NK-92 treated with Interleukin-12 subunit alpha and Interleukin-12 subunit beta, amount 100 ng/mL, for 24 hours (cell line): ENCODE data around the gene SLC26A6.

Experiments used
- DNase-seq: peaks from one replicate; lab custom pipeline; 2025; lab: John Stamatoyannopoulos, UW

Gene SLC26A6

GRCh38 chr3:48661501-48662144 is 26.4 kb upstream of the SLC26A6 start:
- no peak for DNase-seq

GRCh38 chr3:48660800-48661400 is 25.6 kb upstream of the SLC26A6 start:
- DNase-seq, result no peak

GRCh38 chr3:48656841-48657281 is 21.6 kb upstream of the SLC26A6 start:
- DNase-seq, result no peak

- no peak for DNase-seq
Measured at GRCh38 chr3:48656061-48656840, 21.0 kb upstream of the SLC26A6 start.

GRCh38 chr3:48655606-48656005 is 20.3 kb upstream of the SLC26A6 start:
- no peak for DNase-seq

- no peak for DNase-seq
Measured at GRCh38 chr3:48655063-48655462, 19.8 kb upstream of the SLC26A6 start.

DNA sequence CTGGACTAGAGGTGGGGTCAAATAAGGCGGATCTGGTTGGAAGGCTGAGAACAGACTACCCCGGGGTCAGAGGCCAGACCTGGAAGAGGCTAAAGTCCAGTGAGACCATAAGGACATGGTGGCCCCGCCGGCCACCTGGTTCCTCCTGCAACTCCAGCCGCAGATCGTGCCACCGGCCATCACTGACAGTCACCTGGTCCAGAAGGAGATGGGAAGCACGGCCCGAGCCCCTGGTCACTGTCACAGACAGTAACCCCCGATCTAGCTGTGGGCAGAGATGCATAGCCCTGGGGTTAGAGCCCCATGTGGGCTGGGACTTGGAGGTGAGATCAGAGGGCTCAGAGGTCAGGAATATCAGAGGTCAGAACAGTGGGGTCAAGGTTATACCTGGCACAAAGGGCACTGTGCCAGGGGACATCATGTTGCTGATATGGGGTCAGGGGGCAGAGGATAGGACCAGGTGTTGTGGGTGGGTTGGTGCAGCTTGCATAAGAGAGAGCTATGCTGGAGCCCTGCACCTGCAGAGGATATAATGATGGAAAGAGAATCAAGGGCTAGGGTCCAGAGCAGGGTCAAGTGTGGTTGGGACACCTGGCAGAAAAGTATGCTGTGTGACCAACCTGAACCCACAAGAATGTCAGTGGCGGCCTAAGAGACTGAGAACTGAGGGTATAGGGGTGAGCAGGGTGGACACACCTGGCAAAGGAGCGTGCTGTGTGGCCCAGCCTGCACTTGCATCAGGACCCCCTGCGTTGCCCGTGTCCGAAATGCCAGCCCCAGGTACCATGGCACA is 17.9 kb upstream of the SLC26A6 start:
- DNase-seq, result no peak

DNA sequence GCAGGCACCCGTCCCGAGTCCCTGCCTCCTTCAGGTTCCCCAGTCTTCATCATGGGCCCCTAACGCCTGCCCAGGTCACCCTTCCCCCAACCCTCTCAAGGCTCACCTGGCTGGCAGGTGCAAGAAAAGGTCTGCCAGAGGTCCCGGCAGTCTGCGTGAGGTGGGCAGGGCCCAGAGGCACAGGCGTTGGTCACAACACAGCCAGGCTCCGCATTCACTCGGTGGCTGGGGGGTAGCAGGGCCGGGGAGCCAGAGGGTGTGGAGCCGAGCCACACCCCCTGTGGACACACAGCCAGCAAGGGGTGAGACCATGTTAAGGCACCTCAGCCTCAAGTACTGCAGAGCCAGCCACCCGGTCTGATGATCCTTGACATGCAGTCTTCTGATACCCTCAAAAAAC is 16.5 kb upstream of the SLC26A6 start:
- no peak for DNase-seq

GRCh38 chr3:48650723-48651122 is 15.5 kb upstream of the SLC26A6 start:
- no peak for DNase-seq

GRCh38 chr3:48648188-48648850 is 13.1 kb upstream of the SLC26A6 start:
- DNase-seq, result no peak

DNA sequence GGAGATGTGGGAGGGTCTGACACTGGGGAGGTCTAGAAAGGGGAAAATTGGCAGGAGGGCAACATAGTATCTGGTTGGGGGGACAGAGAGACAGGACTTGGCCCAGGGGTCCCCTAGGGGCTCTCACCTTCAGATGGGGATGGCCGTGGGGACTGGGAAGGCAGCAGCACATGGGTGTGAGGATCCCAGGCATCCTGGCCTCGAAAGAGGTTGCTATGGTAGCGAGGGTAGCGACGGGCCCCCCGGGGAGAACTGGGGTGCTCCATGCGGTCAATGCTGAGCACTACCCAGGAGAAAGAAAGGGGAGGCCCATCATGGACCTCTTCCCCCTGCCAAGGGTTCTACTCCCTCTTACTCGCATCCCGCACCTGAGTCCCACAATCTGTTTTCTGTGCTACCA is 12.5 kb upstream of the SLC26A6 start:
- DNase-seq, result no peak

DNA sequence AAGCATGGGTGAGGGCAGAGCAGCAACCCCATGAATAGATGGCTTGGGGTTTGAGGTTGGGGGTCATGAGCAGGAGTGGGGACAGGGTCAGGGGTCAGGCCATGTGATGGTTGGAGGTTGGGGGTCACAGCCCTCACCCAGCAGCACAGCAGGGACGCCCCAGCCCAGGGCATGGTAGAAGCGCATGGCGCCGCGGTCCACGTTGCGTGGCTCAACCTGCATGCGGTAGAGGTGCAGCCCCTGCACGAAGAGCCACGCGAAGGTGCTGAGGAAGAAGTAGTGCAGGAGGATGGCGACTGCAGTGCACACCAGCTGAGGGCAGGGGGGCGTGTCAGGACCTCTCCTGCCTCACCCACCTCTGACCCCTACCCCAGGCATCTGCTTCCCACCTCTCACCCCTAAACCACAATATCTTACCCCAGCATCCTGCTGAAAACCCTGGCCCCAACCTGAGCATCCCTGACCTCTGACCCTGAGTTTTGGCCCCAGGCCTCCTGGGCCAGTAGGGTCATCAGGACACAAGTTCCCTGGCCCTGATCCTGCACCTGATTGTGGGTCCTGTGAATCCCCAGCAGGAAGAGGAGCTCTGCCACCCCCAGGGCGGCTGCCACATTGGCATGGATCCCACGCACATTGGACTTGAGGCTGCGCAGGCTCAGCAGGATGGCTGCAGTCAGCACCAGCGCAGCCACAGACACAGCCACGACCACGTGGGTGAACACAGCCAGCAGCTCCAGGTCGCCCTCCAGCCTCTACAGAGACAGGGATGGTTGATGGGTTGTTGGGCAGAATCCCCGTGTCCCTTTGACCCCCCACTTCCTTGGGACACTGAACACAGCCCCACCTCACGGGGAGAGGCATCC is 9.9 kb upstream of the SLC26A6 start:
- DNase-seq, result no peak

GRCh38 chr3:48642605-48643004 is 7.3 kb upstream of the SLC26A6 start:
- no peak for DNase-seq

- no peak for DNase-seq
Measured at GRCh38 chr3:48641396-48641795, 6.1 kb upstream of the SLC26A6 start.

DNA sequence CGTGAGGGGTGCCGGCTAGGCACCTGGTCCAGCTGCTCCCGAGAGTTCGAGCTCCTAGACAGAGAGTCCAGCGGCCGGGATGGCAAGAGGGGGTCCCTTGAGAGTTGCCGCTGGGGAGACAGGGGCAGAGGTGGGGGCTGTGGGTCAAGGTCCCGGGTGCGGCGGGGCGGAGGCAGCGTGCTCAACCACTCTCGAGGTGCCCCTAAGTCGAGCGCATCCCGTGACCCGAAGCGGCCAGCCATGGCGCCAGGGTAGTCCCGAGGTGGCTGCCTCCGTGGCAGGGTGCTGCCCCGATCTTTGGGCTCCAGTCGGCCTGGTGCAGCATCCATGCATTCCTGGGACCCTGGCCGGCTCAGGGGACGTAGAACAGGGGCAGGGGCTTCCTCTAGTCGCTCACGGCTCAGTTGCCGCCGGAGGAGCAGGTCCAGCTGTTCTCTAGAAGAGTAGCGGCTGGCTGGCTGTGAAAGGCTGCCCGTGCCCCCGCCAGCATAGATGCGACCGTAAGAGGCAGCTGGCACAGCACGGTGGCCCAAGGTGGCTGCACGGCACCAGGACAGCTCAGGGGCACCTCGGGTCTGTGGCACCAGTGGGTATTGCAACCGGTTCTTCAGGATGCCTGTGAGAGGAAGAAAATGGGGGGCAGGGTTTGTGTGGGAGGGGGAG is 4.8 kb upstream of the SLC26A6 start:
- DNase-seq, result no peak

- no peak for DNase-seq
Measured at GRCh38 chr3:48637305-48637704, 2.0 kb upstream of the SLC26A6 start.

- DNase-seq, result no peak
Measured at GRCh38 chr3:48636149-48636655, 941 bp upstream of the SLC26A6 start.

- peak; percentile 16 for DNase-seq
Measured at GRCh38 chr3:48634661-48635221, 520 bp downstream of the SLC26A6 start.

DNA sequence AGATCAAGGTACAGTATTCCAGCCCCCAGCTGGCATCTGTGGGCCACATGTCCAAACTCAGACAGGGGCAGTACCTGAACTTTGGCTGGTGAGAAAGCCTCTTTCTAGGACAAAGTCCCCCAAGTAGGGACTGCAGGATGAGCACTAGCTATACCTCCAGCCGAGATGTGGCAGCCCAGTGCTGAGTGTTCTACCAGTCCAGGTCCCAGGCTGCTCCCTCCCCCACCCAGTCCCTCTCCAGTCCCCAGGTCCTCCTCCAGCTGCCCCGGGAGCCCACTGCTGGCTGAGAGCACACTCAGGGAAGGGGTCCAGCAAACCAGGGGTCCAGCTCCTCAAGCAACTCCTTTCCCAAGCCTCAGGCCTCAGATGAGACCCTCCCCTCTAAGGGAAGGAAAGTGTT is 1.5 kb downstream of the SLC26A6 start:
- no peak for DNase-seq

- DNase-seq, result no peak
Measured at GRCh38 chr3:48633256-48633655, 2.0 kb downstream of the SLC26A6 start.
